Neural progenitor cell (in vitro differentiated cells): ENCODE data around the gene BCAS3. TPM values are rescaled to one million over a fixed set of nuclear protein-coding genes. Genes with fewer than 3 reads are reported as not detected.

Experiments used
- DNase-seq: peaks from one replicate; pipeline ENCODE4 v3.0.0-alpha.2; 2016; ENCODE audit warnings: low spot score
- H2AFZ ChIP-seq: fragments of 200-600 bp; sonication (generic); replicated peaks from 2 replicates; pipeline ENCODE4 v1.6.1; 2016; ENCODE audit warnings: antibody characterized with exemption
- H3F3A ChIP-seq: fragments of 200-600 bp; sonication (generic); 2 replicates; pipeline ENCODE4 v1.6.1; 2016; ENCODE audit warnings: antibody characterized with exemption, low read depth
- H3K27ac ChIP-seq: fragments of 200-600 bp; sonication (generic); 2 replicates; pipeline ENCODE4 v1.5.1; 2016; ENCODE audit warnings: mild to moderate bottlenecking
- H3K27me3 ChIP-seq: fragments of 200-600 bp; sonication (generic); 2 replicates; pipeline ENCODE4 v1.6.1; 2016; ENCODE audit warnings: mild to moderate bottlenecking, moderate library complexity
- H3K36me3 ChIP-seq: fragments of 200-600 bp; sonication (generic); 2 replicates; pipeline ENCODE4 v1.5.1; 2016
- H3K4me1 ChIP-seq: fragments of 200-600 bp; sonication (generic); 2 replicates; pipeline ENCODE4 v1.6.1; 2016; ENCODE audit warnings: mixed run types
- H3K4me2 ChIP-seq: fragments of 200-600 bp; sonication (generic); 2 replicates; pipeline ENCODE4 v1.6.1; 2016
- H3K4me3 ChIP-seq: fragments of 200-600 bp; sonication (generic); 2 replicates; pipeline ENCODE4 v1.5.1; 2016
- H3K79me2 ChIP-seq: fragments of 200-600 bp; sonication (generic); 2 replicates; pipeline ENCODE4 v1.6.1; 2016; ENCODE audit warnings: low read depth
- H3K9ac ChIP-seq: fragments of 200-600 bp; sonication (generic); 2 replicates; pipeline ENCODE4 v1.6.1; 2016
- H3K9me3 ChIP-seq: fragments of 200-600 bp; sonication (generic); 2 replicates; pipeline ENCODE4 v1.5.1; 2016; ENCODE audit warnings: low read depth
- H4K20me1 ChIP-seq: fragments of 200-600 bp; sonication (generic); 2 replicates; pipeline ENCODE4 v1.6.1; 2016; ENCODE audit warnings: low read depth
- H3K27ac Mint-ChIP-seq: 3 replicates; pipeline ENCODE4 v1.8.0; 2021; ENCODE audit warnings: mixed read lengths
- H3K27me3 Mint-ChIP-seq: 2 replicates; pipeline ENCODE4 v1.8.0; 2022; ENCODE audit warnings: low read depth, mild to moderate bottlenecking, inconsistent platforms, moderate library complexity, mixed read lengths; ENCODE audit not compliant: insufficient read depth
- H3K36me3 Mint-ChIP-seq: 3 replicates; pipeline ENCODE4 v1.8.0; 2021; ENCODE audit warnings: mixed read lengths
- H3K4me1 Mint-ChIP-seq: 3 replicates; pipeline ENCODE4 v1.8.0; 2021; ENCODE audit warnings: mixed read lengths
- H3K4me3 Mint-ChIP-seq: 3 replicates; pipeline ENCODE4 v1.8.0; 2021; ENCODE audit warnings: mild to moderate bottlenecking, moderate library complexity, mixed read lengths
- H3K9me3 Mint-ChIP-seq: 3 replicates; pipeline ENCODE4 v1.8.0; 2020; ENCODE audit warnings: mixed read lengths
- EZH2 ChIP-seq: fragments of 200-600 bp; sonication (generic); IDR thresholded peaks from 2 replicates; pipeline ENCODE4 v1.6.1; 2017; ENCODE audit warnings: antibody characterized with exemption, mild to moderate bottlenecking, moderate library complexity
- EZH2phosphoT487 ChIP-seq: fragments of 200-600 bp; sonication (generic); IDR thresholded peaks from 2 replicates; pipeline ENCODE4 v1.6.1; 2017; ENCODE audit warnings: antibody characterized with exemption
- total RNA-seq: library from RNA; depleted of rRNA; stranded (reverse); fragments of >200 nt; gene quantifications from 2 replicates; pipeline ENCODE4 v1.2.3, GENCODE V29; 2015; ENCODE audit warnings: low replicate concordance
- TF ChIP-seq, protein P1 (sequence below): fragments of 200-600 bp; sonication (generic); IDR thresholded peaks from 2 replicates; pipeline ENCODE4 v1.5.1; 2017; ENCODE audit warnings: antibody characterized with exemption, mild to moderate bottlenecking

Gene BCAS3
- total RNA-seq, 1 donor from 2014 or later: 60.9 TPM

DNA sequence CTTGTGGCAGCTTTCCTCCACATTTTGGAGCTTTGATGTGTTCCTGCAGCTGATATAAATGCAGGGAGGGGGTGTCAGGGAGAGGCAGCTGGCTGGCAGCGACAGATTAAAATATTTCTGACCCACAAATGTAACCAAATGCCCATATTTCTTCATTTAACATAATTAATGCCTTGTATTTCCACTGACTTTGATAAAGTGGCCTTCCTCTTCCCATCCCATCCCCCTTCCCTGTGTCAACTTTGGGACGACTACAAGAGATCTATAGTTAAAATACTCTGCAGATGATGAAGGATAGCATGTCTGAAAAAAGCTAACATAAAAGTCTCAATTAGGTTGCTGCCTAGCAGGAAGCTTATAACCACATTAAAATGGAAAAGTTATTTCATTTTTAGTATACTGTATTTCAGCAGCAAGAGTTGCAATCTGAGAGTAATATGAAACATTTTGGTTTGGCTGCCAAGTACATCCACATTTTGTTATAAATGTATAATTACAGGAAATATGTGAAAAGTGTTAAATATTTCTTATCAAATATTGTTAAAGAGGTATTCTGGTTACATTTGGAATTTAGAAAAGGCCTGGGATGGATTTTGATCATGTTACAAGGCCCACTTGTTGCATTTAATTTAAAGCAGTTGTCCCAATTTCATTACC lies 483.3 kb downstream of the BCAS3 start:
- Histone ChIP-seq H3K36me3 (no peaks in the 10 kb centered on the region), H3K9ac (no peak overlapping the region), H3K79me2 (no peaks in the 10 kb centered on the region), H3K4me1 (peaks cover 62% of the 10 kb centered on the region), H3K27ac (no peak overlapping the region), H2AFZ (no peak overlapping the region), H3F3A (no peaks in the 10 kb centered on the region), H3K27me3 (no peaks in the 10 kb centered on the region), H4K20me1 (no peaks in the 10 kb centered on the region), H3K9me3 (no peaks in the 10 kb centered on the region), H3K4me3 (no peak overlapping the region), H3K4me2 (no peak overlapping the region)
- peaks cover 4% of the 10 kb centered on the region for H3K9me3 Mint-ChIP-seq
- H3K27ac Mint-ChIP-seq: no peak overlapping the region
- DNase-seq: no peak
- no peaks in the 10 kb centered on the region for H3K27me3 Mint-ChIP-seq
- TF ChIP-seq EZH2: no peak
- TF ChIP-seq EZH2phosphoT487: no peak
- TF ChIP-seq, protein P1, sequence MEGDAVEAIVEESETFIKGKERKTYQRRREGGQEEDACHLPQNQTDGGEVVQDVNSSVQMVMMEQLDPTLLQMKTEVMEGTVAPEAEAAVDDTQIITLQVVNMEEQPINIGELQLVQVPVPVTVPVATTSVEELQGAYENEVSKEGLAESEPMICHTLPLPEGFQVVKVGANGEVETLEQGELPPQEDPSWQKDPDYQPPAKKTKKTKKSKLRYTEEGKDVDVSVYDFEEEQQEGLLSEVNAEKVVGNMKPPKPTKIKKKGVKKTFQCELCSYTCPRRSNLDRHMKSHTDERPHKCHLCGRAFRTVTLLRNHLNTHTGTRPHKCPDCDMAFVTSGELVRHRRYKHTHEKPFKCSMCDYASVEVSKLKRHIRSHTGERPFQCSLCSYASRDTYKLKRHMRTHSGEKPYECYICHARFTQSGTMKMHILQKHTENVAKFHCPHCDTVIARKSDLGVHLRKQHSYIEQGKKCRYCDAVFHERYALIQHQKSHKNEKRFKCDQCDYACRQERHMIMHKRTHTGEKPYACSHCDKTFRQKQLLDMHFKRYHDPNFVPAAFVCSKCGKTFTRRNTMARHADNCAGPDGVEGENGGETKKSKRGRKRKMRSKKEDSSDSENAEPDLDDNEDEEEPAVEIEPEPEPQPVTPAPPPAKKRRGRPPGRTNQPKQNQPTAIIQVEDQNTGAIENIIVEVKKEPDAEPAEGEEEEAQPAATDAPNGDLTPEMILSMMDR: no peak
- H3K4me3 Mint-ChIP-seq: no peak overlapping the region
- H3K4me1 Mint-ChIP-seq: peaks cover 56% of the 10 kb centered on the region
- H3K36me3 Mint-ChIP-seq: peaks cover 1% of the 10 kb centered on the region

DNA sequence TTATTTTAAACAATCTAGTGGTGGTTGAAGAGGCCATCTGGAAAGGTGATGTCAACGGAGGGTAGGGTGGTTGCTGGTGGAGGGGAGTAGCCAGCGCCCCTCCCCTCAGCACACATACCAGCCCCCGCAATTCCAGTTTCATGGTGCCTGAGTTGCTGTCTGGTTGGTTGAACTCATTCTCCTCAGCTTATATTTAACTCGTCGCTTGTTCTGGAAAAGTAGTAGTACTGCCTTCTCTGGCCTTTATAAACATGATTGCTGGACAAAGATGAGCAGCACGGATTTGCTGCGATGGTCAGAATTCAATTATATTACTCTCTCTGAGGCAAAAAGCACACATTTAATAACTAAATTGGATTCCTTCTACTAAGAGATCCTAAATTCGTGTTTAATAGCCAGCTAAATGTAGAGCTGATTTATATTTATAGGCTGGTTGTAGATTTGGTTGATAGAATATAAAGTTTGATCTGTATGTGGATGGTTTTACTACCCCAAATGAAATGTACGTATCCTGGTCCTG lies 484.0 kb downstream of the BCAS3 start:
- no peaks in the 10 kb centered on the region for H3K27me3 Mint-ChIP-seq
- Histone ChIP-seq H3K9me3 (no peaks in the 10 kb centered on the region), H3K4me3 (no peak overlapping the region), H3K27me3 (no peaks in the 10 kb centered on the region), H3K27ac (no peak overlapping the region), H3K79me2 (no peaks in the 10 kb centered on the region), H3K9ac (no peak overlapping the region), H3F3A (no peaks in the 10 kb centered on the region), H3K36me3 (no peaks in the 10 kb centered on the region), H3K4me1 (peaks cover 54% of the 10 kb centered on the region), H2AFZ (no peak overlapping the region), H4K20me1 (no peaks in the 10 kb centered on the region), H3K4me2 (no peak overlapping the region)
- peaks cover 4% of the 10 kb centered on the region for H3K9me3 Mint-ChIP-seq
- no peak for TF ChIP-seq EZH2phosphoT487
- DNase-seq: no peak
- peaks cover 49% of the 10 kb centered on the region for H3K4me1 Mint-ChIP-seq
- H3K4me3 Mint-ChIP-seq: no peak overlapping the region
- H3K27ac Mint-ChIP-seq: no peak overlapping the region
- peaks cover 1% of the 10 kb centered on the region for H3K36me3 Mint-ChIP-seq

DNA sequence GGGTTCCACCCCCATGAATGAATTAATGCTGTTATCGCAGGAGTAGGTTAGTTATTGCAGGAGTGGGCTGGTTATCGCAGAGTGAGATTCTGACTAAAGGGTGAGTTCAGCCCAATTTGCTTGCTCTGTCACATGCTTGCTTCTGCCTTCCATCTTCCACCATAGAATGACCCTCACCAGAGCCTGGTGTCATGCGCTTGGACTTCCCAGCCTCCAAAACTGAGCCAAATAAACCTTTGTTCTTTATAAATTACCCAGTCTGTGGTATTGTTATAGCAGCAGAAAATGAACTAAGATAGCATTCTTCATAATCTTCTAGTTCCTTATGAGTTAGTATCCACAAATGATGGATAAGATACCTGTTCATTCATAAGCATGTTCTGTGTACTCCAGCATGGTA lies 486.9 kb downstream of the BCAS3 start:
- Histone ChIP-seq H3K27ac (no peak overlapping the region), H3F3A (no peaks in the 10 kb centered on the region), H3K79me2 (no peaks in the 10 kb centered on the region)

More for the DNA sequence above, 486.9 kb downstream of the BCAS3 start:
- Histone ChIP-seq H3K4me1 (peaks cover 26% of the 10 kb centered on the region), H3K4me3 (no peak overlapping the region), H3K9ac (no peak overlapping the region), H2AFZ (no peak overlapping the region), H3K27me3 (no peaks in the 10 kb centered on the region), H4K20me1 (no peaks in the 10 kb centered on the region), H3K4me2 (no peak overlapping the region), H3K9me3 (no peaks in the 10 kb centered on the region), H3K36me3 (no peaks in the 10 kb centered on the region)
- no peaks in the 10 kb centered on the region for H3K27me3 Mint-ChIP-seq
- DNase-seq: no peak
- peaks cover 4% of the 10 kb centered on the region for H3K9me3 Mint-ChIP-seq
- H3K36me3 Mint-ChIP-seq: peaks cover 1% of the 10 kb centered on the region
- H3K4me3 Mint-ChIP-seq: no peak overlapping the region
- H3K4me1 Mint-ChIP-seq: peaks cover 25% of the 10 kb centered on the region
- H3K27ac Mint-ChIP-seq: no peak overlapping the region
- TF ChIP-seq EZH2: no peak
- TF ChIP-seq EZH2phosphoT487: no peak
- TF ChIP-seq, protein P1: no peak
